ENCODE data around the gene CLEC3B. TPM values are rescaled to one million over a fixed set of nuclear protein-coding genes. Genes with fewer than 3 reads are reported as not detected.
"Not testable (repeated sequence)": the region's sequence is repeated elsewhere in the genome, so short reads cannot be mapped to it uniquely, and the experiment has no call there.

Gene CLEC3B
- total RNA-seq, 2 donors from 2014 or later, result 9.6 to 28.9 TPM

DNA sequence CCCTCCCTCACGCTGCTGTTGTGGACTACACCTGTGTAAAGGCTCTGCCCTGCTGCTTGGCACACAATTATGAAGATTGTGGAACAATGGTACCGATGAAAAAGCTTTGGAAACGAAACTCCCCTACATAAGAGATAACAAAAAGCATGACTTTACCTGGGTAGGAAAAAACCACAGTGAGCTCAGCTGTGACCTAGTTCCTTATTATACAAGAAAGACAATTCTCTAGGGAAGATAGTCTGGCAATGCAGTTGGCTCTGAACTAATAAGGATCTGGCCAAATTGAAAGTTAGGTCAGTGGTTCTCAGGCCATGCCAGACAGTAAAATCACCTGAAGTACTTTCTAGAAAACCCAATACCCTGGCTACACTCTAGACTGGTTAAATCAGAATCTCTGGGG lies 16.1 kb downstream of the CLEC3B start:
- H3K36me3 ChIP-seq, result no peaks in the 10 kb centered on the region
- no peaks in the 10 kb centered on the region for H3K27me3 ChIP-seq
- no peak overlapping the region for H3K4me3 ChIP-seq
- intact Hi-C loops (cut with DNase I), result no loop called here
- no peaks in the 10 kb centered on the region for H3K9me3 ChIP-seq
- TF ChIP-seq, protein P1, sequence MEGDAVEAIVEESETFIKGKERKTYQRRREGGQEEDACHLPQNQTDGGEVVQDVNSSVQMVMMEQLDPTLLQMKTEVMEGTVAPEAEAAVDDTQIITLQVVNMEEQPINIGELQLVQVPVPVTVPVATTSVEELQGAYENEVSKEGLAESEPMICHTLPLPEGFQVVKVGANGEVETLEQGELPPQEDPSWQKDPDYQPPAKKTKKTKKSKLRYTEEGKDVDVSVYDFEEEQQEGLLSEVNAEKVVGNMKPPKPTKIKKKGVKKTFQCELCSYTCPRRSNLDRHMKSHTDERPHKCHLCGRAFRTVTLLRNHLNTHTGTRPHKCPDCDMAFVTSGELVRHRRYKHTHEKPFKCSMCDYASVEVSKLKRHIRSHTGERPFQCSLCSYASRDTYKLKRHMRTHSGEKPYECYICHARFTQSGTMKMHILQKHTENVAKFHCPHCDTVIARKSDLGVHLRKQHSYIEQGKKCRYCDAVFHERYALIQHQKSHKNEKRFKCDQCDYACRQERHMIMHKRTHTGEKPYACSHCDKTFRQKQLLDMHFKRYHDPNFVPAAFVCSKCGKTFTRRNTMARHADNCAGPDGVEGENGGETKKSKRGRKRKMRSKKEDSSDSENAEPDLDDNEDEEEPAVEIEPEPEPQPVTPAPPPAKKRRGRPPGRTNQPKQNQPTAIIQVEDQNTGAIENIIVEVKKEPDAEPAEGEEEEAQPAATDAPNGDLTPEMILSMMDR (IDR thresholded peaks at IDR 0.05), result no peak
- no peak for DNase-seq
- no peak overlapping the region for H3K27ac ChIP-seq
- H3K4me1 ChIP-seq, result no peaks in the 10 kb centered on the region
- H3K9ac ChIP-seq (ENCODE audit: low read depth in 2 of 2, low read length in 2 of 2), result no peak overlapping the region

- Histone ChIP-seq H3K4me3 (no peak overlapping the region), H3K9ac (ENCODE audit: low read depth in 2 of 2, low read length in 2 of 2) (no peak overlapping the region), H3K9me3 (no peaks in the 10 kb centered on the region), H3K27me3 (no peaks in the 10 kb centered on the region), H3K36me3 (no peaks in the 10 kb centered on the region), H3K4me1 (no peaks in the 10 kb centered on the region), H3K27ac (peak overlapping the region; percentile 18)
- TF ChIP-seq, protein P1 (IDR thresholded peaks at IDR 0.05), result no peak
- DNase-seq, result no peak
- intact Hi-C loops (cut with DNase I), result no loop called here
Observed at GRCh38 chr3:45043728-45044299, 17.7 kb downstream of the CLEC3B start.

GRCh38 chr3:45048244-45048643 lies 22.1 kb downstream of the CLEC3B start:
- H3K36me3 ChIP-seq, result no peaks in the 10 kb centered on the region
- H3K4me3 ChIP-seq, result no peak overlapping the region
- H3K9ac ChIP-seq (ENCODE audit: low read depth in 2 of 2, low read length in 2 of 2), result no peak overlapping the region
- no peaks in the 10 kb centered on the region for H3K4me1 ChIP-seq
- H3K27me3 ChIP-seq, result no peaks in the 10 kb centered on the region
- TF ChIP-seq, protein P1 (IDR thresholded peaks at IDR 0.05), result no peak
- intact Hi-C loops (cut with DNase I), result no loop called here
- no peak overlapping the region for H3K27ac ChIP-seq
- DNase-seq, result no peak
- no peaks in the 10 kb centered on the region for H3K9me3 ChIP-seq

GRCh38 chr3:45049807-45050206 lies 23.7 kb downstream of the CLEC3B start:
- no peak for DNase-seq
- intact Hi-C loops (cut with DNase I), result no loop called here
- TF ChIP-seq, protein P1 (IDR thresholded peaks at IDR 0.05), result no peak
- Histone ChIP-seq H3K36me3 (no peaks in the 10 kb centered on the region), H3K27me3 (no peaks in the 10 kb centered on the region), H3K9me3 (no peaks in the 10 kb centered on the region), H3K9ac (ENCODE audit: low read depth in 2 of 2, low read length in 2 of 2) (no peak overlapping the region), H3K4me1 (no peaks in the 10 kb centered on the region), H3K27ac (no peak overlapping the region), H3K4me3 (no peak overlapping the region)

GRCh38 chr3:45051685-45052084 lies 25.6 kb downstream of the CLEC3B start:
- Histone ChIP-seq H3K27ac (no peak overlapping the region), H3K9ac (ENCODE audit: low read depth in 2 of 2, low read length in 2 of 2) (no peak overlapping the region), H3K9me3 (no peaks in the 10 kb centered on the region), H3K4me3 (no peak overlapping the region), H3K27me3 (no peaks in the 10 kb centered on the region), H3K4me1 (no peaks in the 10 kb centered on the region), H3K36me3 (no peaks in the 10 kb centered on the region)
- intact Hi-C loops (cut with DNase I), result no loop called here
- no peak for DNase-seq
- TF ChIP-seq, protein P1 (IDR thresholded peaks at IDR 0.05), result no peak

DNA sequence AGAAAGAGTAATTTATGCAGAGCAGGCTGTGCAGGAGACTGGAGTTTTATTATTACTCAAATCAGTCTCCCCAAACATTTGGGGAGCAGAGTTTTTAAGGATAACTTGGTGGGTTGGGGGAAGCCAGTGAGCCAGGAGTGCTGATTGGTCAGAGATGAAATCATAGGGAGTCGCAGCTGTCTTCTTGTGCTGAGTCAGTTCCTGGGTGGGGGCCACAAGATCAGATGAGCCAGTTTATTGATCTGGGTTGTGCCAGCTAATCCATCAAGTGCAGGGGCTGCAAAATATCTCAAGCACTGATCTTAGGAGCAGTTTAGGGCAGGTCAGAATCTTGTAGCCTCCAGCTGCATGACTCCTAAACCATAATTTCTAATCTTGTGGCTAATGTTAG lies 27.7 kb downstream of the CLEC3B start:
- H3K4me3 ChIP-seq; H3K9me3 ChIP-seq; DNase-seq; H3K27ac ChIP-seq; H3K9ac ChIP-seq (ENCODE audit: low read depth in 2 of 2, low read length in 2 of 2); H3K27me3 ChIP-seq; H3K4me1 ChIP-seq; H3K36me3 ChIP-seq; intact Hi-C loops (cut with DNase I): not testable (repeated sequence)
